Limb (tissue), 2 donors: ENCODE results near the gene MOSMO.

Source experiments
- DNase-seq, 2 donors: peaks; one replicate each; pipeline ENCODE4 v3.0.0-alpha.2; 2016; ENCODE audit errors: extremely low spot score in 2 of 2

The MOSMO gene

DNA sequence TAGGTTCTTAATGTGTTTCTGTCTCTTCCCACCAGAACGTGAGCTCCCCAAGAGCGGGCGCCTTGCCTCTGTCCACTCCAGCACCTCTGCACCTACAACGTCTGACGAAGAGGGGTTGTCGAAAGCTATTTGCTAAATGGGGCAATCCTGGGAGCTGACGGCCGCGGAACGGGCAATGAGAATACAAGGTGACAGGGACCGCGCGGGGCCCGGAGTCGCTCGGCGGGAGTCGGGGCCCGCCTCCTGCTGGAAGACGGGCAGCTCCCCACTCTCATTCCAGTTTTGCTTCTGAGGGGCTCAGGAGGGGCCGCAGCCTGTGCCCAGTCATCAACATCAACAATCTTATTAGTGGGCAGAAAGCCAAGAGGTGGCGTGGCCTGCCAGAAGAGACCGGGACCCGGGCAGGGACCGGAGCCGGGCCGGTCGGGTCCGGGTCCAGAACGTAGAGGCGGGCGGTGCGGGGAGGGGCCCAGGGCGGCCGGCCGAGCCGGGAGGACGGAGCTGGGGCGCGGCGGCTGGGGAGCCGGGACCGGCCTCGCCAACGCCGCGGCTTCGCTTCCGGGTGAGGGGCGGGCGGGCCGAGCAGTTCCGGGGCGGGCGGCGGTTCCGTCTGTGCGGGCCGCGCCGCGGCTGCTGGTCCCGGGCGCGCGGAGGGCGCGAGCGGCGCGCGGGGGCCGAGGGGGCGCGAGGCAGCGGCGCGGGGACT lies at the start of gene MOSMO:
TSS of gene MOSMO (plus strand) at position 603 of the 706 bp plus-strand sequence. CDS start 191 bp downstream, outside the sequence.
- peak; percentile 34 to 84 for DNase-seq

DNA sequence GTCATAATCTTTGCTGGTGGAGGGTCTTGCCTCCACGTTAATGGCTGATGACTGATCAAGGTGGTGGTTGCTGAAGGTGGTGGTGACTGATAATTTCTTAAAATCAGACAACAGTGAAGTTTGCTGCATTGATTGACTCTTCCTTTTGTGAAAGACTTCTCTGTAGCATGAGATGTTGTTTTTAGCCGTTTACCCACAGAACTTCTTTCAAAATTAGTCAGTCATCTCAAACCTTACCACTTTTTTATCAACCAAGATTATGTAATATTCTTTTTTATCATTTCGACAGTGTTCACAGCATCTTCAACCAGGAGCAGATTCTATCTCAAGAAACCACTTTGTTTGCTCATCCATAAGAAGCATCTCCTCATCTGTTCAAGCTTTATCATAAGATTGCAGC lies 48.9 kb upstream of the MOSMO start:
- DNase-seq, result no peak

DNA sequence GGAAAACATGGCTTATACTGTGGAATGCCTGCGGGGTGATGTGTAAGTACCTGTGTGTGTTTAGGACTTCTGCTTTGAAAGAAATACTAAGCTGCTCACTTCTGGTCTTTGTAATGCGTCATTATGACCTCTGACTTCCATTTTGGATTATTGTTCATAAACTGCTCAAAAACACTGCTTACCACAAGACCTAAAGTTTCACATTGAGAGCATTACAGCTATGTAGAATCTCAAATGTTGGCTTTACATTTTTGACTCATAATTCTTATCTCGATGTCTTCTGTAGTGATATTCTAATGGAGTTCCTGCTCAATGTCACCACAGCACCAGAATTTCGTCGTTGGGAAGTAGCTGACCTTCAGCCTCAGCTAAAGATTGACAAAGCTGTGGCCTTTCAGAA lies 45.4 kb upstream of the MOSMO start:
- no peak for DNase-seq

DNA sequence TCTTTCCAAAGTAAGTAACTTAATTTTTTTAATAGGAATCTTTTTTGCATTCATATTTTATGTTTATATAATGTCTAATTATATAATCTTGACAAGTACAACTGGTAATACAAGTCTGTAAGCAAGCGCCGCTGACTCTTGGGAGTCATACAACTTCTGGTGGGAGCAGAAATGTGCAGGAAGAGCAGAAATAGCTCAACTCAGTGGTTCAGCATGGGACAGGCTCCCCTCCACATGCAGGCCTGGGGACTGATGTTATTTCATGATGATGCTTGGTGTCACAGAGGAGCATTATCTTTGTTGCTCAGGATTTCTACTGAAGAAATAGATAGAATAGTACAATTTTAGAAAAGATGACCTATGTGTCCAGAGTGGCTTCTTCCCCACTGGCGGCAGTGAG lies 44.0 kb upstream of the MOSMO start:
- DNase-seq, result no peak

DNA sequence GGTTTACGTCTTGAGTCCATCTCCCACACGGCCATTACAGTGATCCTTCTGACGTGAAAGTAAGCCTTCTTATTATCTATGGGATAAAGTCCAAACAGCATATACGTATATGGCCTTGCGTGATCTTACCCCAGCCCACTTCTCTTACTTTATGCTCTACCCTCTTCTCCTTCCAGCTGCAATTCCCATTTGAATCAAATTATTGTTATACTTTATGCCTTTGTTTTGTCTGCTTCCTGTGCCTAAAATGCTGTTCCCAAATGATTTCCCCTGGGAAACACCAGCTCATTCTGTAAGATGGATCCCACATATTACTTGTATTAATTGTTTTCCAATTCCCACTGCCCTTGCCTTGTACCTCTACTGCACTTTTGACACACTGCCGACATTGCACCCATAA lies 43.6 kb upstream of the MOSMO start:
- DNase-seq, result no peak

DNA sequence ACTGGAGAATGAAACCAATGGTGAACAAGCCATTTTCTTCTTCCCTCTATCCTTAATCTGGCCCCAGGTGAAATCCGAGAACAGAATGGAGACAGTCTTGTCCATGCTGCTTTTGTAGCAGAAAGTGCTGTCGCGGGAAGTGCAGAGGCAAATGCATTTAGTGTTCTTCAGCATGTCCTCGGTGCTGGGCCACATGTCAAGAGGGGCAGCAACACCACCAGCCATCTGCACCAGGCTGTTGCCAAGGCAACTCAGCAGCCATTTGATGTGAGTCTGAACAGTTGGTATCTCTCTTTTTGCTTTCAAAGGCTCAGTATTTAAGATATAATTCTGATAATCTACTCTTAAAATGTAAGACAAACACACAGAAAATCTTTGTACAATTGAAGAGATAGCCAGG lies 36.1 kb upstream of the MOSMO start:
- DNase-seq, result no peak

DNA sequence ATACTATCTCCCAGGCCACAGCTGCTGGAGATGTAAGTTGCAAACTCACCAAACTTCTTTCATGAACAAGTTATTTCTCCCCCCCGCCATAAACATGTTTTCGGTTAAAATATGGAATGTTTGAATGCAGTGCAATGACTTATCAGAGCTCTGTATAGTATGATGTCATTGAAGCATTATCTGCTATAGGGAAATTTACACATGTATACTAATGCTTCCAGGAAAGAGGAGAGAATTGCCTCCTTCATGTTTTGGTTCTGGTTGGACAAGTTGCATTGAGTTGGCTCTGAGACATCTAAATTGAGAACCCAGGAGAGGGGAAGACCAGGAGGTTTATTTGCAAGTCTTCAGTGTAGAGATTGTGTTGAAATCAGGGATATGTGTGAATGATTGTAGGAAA lies 34.0 kb upstream of the MOSMO start:
- no peak for DNase-seq

DNA sequence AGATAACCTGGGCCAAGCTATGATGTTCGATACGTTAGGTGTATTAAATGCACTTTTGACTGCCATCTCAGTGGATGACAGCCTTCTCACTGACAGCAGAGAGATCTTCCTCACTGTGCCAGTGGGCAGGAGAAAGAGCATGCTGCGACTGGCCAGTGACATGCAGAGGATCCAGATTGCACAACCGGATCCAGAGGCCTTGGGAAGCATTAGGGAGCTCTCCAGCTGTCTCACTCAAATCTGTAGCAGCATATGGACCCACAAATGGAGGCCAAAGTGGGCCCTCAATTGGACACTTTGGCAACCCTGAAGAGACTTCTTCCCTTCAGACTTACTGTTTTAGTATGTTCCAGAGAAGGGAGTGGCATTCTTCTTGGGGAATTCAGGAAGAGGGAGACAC lies 27.9 kb upstream of the MOSMO start:
- no peak for DNase-seq

DNA sequence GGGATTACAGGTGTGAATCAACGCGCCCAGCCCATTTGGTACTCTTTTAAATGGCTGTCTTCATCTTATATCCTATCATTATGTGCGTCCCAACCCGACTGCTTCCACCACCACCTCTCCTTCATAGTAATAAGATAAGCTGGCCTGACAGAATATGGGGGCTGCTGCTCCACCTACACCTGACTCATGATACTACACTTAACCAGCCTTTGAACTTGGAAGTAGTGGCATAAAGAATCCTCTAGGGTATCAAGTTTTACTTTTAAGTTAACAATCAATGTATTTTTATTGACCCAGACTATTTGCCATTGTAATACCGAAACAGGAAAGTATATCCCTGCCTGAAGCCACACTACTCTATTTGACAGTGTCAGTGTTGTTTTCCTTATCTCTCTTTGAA lies 25.8 kb upstream of the MOSMO start:
- DNase-seq, result no peak

DNA sequence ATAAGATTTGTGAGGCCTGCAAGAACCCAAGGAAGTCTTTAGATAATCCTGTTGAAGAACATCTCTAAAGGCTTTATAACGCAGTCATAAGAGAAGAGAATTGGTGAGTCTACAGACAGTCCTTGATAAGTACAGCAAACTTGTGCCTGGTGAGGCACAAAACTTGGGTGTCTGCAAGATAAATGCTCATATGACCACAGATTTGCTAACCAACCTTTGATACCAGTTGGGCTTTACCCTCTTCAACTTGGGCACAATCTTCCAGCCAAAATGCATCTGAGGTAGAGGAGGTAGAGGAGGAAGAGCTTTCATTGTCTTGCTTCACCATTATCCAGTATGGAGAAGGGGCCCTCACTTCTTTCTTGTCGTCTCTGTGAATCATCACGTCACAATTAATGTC lies 23.8 kb upstream of the MOSMO start:
- no peak for DNase-seq

DNA sequence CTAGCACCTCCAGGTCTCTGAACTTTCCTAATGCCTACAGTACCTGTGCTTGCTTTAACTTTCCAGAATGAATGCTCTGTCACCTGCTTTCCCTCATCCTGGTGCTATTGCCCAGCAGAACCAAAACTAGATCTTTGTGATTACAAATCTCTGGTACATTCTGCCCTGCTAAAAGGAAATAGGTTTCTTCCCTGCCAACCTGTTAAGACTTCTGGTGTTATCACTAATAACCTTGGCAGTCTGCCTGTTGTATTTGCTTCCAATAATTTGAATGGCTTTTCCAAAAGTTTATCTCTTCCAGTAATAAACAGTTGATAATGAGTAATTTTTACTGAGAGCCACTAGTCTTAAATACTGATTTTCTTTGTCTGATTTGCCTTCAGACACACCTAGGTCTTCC lies 22.4 kb upstream of the MOSMO start:
- DNase-seq, result no peak

DNA sequence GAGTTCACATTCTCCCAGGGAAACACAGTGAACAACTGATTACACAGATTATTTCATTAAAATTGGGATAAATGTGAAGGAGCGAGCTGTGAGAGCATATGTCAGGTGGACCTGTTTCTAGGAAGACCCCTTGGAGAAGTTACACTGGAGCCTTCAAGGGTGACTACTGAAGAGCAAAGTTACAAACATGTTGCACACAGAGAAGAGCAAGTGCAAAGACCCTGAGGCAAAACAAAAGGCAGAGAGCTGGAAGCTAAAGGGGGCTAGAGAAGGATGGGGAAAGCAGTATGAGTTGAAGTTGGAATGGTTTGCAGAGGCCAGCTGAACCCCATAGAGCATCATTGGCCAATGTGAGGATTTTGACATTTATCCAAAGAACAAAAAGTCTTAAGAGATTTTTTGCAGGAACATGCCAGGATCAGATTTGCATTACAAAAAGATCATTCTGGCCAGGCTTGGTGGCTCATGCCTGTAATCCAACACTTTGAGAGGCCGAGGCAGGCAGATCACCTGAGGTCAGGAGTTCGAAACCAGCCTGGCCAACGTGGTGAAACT lies 21.1 kb upstream of the MOSMO start:
- no peak for DNase-seq

DNA sequence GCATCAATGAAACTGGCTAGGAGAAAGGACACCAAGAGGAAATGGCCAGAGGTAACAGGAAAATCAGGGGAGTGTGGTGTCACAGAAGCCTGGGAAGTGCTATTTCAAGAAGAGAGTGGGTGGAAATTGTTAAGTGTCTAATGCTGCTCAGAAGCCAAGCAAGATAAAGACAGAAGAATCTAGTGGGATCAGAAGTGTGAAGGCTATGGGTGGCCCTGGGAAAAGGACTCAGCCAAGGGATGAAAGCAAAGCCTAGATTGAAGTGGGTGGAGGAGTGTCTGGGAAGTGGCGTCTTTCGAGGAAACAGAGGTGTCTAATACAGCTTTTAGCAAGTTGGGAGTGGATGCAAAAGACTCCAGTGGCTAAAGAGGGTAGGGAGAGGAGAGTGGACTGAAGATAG lies 20.4 kb upstream of the MOSMO start:
- DNase-seq, result no peak

DNA sequence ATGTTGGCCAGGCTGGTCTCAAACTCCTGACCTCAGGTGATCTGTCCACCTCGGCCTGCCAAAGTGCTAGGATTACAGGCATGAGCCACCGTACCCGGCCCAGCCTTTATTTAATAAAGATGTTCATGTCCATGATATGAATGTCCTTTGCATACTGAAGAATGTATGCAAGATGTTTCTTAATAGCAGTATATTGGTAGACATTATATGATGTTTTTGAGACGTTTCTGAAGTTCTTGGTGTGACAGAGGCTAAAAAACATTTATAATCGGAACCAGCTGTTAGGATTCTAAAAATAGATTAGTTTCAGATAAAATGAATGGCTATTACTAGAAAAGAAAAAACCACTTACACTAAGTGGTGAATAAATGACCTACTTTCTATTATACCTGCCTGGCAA lies 18.8 kb upstream of the MOSMO start:
- no peak for DNase-seq

DNA sequence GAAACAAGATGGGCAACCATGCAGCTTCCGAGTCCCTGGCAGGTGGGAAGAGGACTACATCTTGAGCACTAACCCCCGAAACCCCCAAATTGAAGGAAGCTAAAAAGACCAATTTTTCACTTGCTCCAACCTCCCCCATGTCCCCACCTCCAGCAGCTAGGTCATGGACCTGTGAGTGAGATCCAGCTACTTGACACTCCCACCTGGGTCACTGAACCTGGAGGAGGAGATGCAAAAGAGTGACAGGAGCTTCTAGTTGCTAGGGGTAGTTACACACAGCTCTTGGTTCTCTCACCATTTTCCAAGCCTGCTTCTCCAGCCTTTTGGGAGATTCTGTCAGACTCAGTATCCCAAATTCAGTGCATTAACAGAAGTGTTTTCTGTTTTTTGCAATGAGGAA lies 18.2 kb upstream of the MOSMO start:
- DNase-seq, result no peak

DNA sequence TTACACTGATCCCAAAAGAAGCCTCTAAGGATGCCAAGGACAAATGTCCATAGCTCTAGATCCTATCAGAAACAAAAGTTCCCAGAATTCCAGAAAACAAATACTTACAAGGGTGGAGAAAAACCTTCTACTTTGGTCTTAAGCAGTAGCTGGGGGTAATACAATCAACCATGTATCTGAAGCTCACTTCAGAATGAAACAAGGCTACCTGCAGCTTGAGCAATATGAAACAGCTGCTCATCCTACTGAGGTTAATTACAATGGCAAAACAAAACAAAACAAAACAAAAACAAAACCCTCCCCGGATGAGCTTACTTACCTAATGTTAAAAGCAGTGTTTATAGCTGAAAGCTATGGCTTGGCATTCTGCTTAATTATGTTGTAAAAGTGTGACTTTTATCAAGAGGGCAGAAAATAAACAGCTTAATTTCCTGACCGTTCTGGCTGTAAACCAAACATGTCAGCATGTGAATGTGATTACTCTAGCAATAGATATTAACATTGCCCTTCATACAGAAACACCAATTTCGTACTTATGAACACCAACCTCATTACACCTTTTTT lies 17.4 kb upstream of the MOSMO start:
- DNase-seq, result no peak

DNA sequence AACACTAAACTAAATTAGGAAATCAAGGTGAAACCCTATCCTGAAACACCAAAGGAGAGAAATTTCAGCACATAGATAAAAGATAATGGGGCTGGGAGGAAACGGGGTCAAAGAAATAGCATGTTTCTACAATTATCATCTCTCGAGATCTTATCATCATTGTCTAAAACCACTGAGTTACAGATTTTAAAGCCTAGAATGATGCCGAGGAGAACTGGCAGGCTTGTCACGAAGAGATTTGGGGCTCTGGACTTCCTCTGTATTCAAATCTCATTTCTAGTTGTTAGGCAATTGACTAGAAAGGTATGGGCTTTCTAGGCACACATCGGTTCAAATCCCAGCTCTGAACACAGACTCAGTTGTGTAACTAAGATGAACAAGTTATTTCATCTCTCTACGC lies 16.3 kb upstream of the MOSMO start:
- no peak for DNase-seq

DNA sequence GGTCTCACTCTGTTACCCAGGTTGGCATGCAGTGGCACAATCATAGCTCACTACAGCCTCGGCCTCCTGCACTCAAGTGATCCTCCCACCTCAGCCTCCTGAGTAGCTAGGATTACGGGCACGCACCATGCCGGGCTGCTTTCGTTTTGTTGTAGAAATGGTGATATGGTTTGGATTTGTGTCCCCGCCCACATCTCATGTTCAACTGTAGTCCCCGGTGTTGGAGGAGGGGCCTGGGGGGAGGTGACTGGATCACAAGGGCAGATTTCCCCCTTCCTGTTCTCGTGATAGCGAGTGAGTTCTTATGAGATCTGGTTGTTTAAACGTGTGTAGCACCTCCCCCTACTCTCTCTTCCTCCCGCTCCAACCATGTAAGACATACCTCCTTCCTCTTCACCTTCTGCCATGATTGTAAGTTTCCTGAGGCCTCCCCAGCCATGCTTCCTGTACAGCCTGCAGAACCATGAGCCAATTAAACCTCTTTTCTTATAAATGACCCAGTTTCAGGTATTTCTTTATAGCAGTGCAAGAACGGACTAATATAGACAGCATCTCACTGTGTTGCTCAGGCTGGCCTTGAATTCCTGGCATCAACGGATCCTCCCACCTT lies 12.9 kb upstream of the MOSMO start:
- no peak for DNase-seq

DNA sequence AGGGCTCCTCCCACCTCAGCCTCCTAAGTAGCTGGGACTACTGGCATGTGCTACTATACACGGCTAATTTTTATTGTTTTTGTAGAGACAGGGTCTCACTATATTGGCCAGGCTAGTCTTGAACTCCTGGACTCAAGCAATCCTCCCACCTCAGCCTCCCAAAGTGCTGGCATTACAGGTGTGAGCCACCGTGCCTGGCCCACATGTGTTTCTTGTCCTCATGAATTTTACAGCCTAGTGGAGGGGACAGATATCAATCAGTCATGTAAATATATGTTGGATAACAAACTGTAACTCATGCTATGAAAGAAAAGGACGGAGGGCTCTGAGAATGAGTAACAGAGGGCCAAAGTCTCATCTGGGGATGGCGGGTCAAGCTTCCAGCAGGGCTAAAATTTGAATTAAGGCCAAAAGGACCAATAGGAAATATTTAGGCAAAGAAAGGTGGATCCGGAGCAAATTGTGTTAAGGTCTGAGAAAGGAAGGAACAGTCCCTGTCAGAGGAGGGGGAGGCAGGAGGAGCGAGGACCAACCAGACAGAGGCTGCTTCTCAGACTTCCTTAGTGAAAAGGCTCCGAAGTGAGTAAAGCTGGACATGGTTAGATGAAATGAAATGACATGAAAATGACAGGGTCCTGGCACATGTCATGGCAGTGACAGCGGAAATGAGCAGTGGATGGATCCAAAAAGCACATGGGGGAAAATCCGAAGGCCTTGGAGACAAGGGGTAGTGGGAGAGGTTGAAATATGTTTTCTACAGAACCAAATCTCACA lies 10.8 kb upstream of the MOSMO start:
- DNase-seq, result no peak

DNA sequence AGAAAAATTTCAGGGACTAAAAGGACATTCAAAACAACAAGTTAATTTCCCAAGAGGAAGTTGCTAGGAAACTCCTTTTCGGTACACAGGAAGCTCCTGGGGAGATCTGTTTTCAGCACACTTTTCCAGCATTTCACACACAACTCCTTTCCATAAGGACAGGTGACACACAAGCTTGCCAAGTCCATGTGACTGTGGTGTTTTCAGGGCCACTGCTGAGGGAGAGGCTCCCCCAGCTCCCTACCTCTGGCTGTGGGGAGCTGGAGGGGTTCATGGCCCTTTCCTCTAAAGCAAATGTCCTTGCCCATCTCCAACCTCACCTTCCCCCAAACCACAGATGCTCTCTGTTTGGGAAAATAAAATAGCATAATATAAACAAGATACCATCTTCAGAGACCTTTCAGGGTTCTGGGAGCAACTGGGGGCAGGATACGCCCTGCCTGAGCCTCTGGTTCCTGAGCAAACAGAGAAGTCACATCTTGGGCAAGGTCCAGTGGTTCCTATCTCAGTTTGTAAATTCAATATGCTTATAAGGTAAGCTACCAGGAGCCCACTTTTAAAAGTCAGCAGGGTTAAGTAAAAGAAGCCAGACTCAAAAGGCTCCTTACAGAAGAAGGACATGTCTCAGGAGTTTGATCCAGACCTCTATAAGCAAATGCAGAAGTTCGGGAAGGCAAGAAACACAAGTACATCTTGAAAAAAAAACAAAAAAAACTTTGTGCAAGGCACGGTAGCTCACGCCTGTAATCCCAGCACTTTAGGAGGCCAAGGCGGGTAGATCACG lies 10.0 kb upstream of the MOSMO start:
- DNase-seq, result no peak

DNA sequence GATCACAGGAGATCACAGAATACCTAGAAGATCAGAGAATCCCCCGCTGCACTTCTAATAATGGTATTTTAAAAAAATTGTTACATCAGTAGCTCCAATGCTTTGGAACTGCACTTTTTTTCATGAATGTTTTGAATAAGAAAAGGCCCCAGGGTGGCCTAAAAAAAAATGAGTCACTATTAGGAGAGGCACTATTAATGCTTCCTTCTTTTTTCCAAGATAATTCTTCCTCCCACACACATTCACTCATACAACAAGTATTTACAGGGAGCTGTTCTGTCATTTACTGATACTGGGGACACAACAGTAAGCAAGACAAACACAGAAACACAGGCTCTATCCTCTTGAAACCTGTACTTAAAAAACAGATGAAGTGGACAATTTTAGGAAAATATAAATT lies 6.3 kb upstream of the MOSMO start:
- no peak for DNase-seq
